ENCODE data around the gene PTP4A2. TPM values are rescaled to one million over a fixed set of nuclear protein-coding genes. Genes with fewer than 3 reads are reported as not detected.
A peak's percentile ranks its signal among the peaks of the same experiment; 100 is the strongest.

PTP4A2 gene
- polyA plus RNA-seq, 3 donors = 227 to 501 (median 294) TPM

- H3K9ac ChIP-seq (ENCODE audit: insufficient read depth, low read length, poor library complexity, severe bottlenecking) = no peak overlapping the region
- no peaks in the 10 kb centered on the region for H3K79me2 ChIP-seq (ENCODE audit: insufficient read depth, low read length)
- Mint-ChIP-seq H3K4me3 (no peak overlapping the region), H3K27me3 (ENCODE audit: low read depth in 3 of 3) (peaks cover 0 to 5% (median 4%) of the 10 kb centered on the region in 3 donors), H3K27ac (peak overlapping the region in 1 of 7 donors; percentile 54), H3K36me3 (no peaks in the 10 kb centered on the region), H3K4me1 (peaks cover 17% of the 10 kb centered on the region), H3K9me3 (peaks cover 0 to 4% (median 1%) of the 10 kb centered on the region in 7 donors)
- no peaks in the 10 kb centered on the region for H3K9me3 ChIP-seq (replicated peaks in 1 of 2; ENCODE audit: control insufficient read depth in 1 of 2, insufficient read depth in 1 of 2, low read length in 2 of 2)
- H4K20me1 ChIP-seq (ENCODE audit: insufficient read depth, low read length) = no peaks in the 10 kb centered on the region
- no peak overlapping the region for H3K27ac ChIP-seq (ENCODE audit: low read depth in 1 of 2, low read length in 2 of 2)
- no peaks in the 10 kb centered on the region for H3K27me3 ChIP-seq (ENCODE audit: control insufficient read depth in 2 of 2, insufficient read depth in 2 of 2, low read length in 2 of 2)
- intact Hi-C loops (cut with micrococcal nuclease) = no loop called here
- WGBS (ENCODE audit: insufficient coverage) = 78% methylated on average over 3 of the region's 7 CpGs
- H2AFZ ChIP-seq (ENCODE audit: insufficient read depth, low read depth, low read length, poor library complexity, severe bottlenecking) = no peak overlapping the region
- H3K4me2 ChIP-seq (replicated peaks; ENCODE audit: extremely low read depth, low read length, poor library complexity, severe bottlenecking) = no peak overlapping the region
- no peak for TF ChIP-seq CTCF (IDR thresholded peaks at IDR 0.05)
- no peak overlapping the region for H3K4me3 ChIP-seq (replicated peaks in 1 of 3; ENCODE audit: low read depth in 2 of 3, low read length in 3 of 3)
- DNase-seq = no peak
- no peaks in the 10 kb centered on the region for H3K36me3 ChIP-seq (replicated peaks in 1 of 2; ENCODE audit: control insufficient read depth in 1 of 2, insufficient read depth in 2 of 2, low read length in 2 of 2)
- H3K4me1 ChIP-seq (ENCODE audit: control insufficient read depth in 1 of 2, insufficient read depth in 2 of 2, low read length in 2 of 2) = peaks cover 0 to 3% of the 10 kb centered on the region in 2 donors
Observed at GRCh38 chr1:31872658-31873636, 65.2 kb downstream of the PTP4A2 start.

- peaks cover 3 to 5% (median 5%) of the 10 kb centered on the region in 3 donors for H3K27me3 Mint-ChIP-seq (ENCODE audit: low read depth in 3 of 3)
- no peak overlapping the region for H3K4me2 ChIP-seq (replicated peaks; ENCODE audit: extremely low read depth, low read length, poor library complexity, severe bottlenecking)
- WGBS (ENCODE audit: insufficient coverage) = 100% methylated on average over 1 of the region's 3 CpGs
- no peak for DNase-seq
- H3K27ac ChIP-seq (ENCODE audit: low read depth in 1 of 2, low read length in 2 of 2) = no peak overlapping the region
- H3K4me3 Mint-ChIP-seq = no peak overlapping the region
- no peak overlapping the region for H2AFZ ChIP-seq (ENCODE audit: insufficient read depth, low read depth, low read length, poor library complexity, severe bottlenecking)
- no peak overlapping the region for H3K27ac Mint-ChIP-seq
- no peaks in the 10 kb centered on the region for H3K36me3 ChIP-seq (replicated peaks in 1 of 2; ENCODE audit: control insufficient read depth in 1 of 2, insufficient read depth in 2 of 2, low read length in 2 of 2)
- H3K9ac ChIP-seq (ENCODE audit: insufficient read depth, low read length, poor library complexity, severe bottlenecking) = no peak overlapping the region
- no peaks in the 10 kb centered on the region for H3K36me3 Mint-ChIP-seq
- H3K4me3 ChIP-seq (replicated peaks in 1 of 3; ENCODE audit: low read depth in 2 of 3, low read length in 3 of 3) = no peak overlapping the region
- no peak for TF ChIP-seq CTCF (IDR thresholded peaks at IDR 0.05)
- peaks cover 12% of the 10 kb centered on the region for H3K4me1 Mint-ChIP-seq
- H3K79me2 ChIP-seq (ENCODE audit: insufficient read depth, low read length) = no peaks in the 10 kb centered on the region
- no peaks in the 10 kb centered on the region for H3K27me3 ChIP-seq (ENCODE audit: control insufficient read depth in 2 of 2, insufficient read depth in 2 of 2, low read length in 2 of 2)
- no peaks in the 10 kb centered on the region for H4K20me1 ChIP-seq (ENCODE audit: insufficient read depth, low read length)
- intact Hi-C loops (cut with micrococcal nuclease) = no loop called here
- no peaks in the 10 kb centered on the region for H3K9me3 ChIP-seq (replicated peaks in 1 of 2; ENCODE audit: control insufficient read depth in 1 of 2, insufficient read depth in 1 of 2, low read length in 2 of 2)
- H3K4me1 ChIP-seq (ENCODE audit: control insufficient read depth in 1 of 2, insufficient read depth in 2 of 2, low read length in 2 of 2) = no peaks in the 10 kb centered on the region
- peaks cover 0 to 4% (median 1%) of the 10 kb centered on the region in 7 donors for H3K9me3 Mint-ChIP-seq
Observed at GRCh38 chr1:31871703-31872102, 66.5 kb downstream of the PTP4A2 start.

All from CD14-positive monocyte (primary cell).